PC-9 (cell line): Measurements from ENCODE around the gene NR1H2. TPM values are rescaled to one million over a fixed set of nuclear protein-coding genes. Genes with fewer than 3 reads are reported as not detected.

ENCODE experiments used
- BruUV-seq: library from RNA; stranded (reverse); fragments of 400-500 nt; replicated peaks from 2 replicates; lab custom pipeline; 2021; lab: Mats Ljungman, UMichigan
- CTCF ChIA-PET: fragments of 300-600 bp; sonication (Branson Sonifier 250); formaldehyde crosslinking; loops from one replicate; lab custom pipeline; 2022; ENCODE audit warnings: antibody characterized with exemption; lab: Charles Lee
- POLR2A ChIA-PET: fragments of 300-600 bp; sonication (Branson Sonifier 250); formaldehyde crosslinking; loops from one replicate; lab custom pipeline; 2022; ENCODE audit warnings: antibody characterized with exemption; ENCODE audit not compliant: unreplicated experiment; lab: Charles Lee
- DNase-seq, 2 experiments: peaks; one replicate each; pipeline versions ENCODE4 v3.0.0 to v3.0.0-alpha.2; 2015 to 2022; ENCODE audit warnings: mixed read lengths in 1 of 2
- H2AFZ ChIP-seq: fragments of 200-600 bp; sonication (generic); 2 replicates; pipeline ENCODE4 v1.8.1; 2017; ENCODE audit warnings: antibody characterized with exemption
- H3F3A ChIP-seq: fragments of 200-600 bp; sonication (generic); 2 replicates; pipeline ENCODE4 v1.8.1; 2017; ENCODE audit warnings: antibody characterized with exemption, mild to moderate bottlenecking, low read depth; ENCODE audit not compliant: insufficient read depth
- H3K27ac ChIP-seq: fragments of 200-600 bp; sonication (generic); 2 replicates; pipeline ENCODE4 v1.6.1; 2016; ENCODE audit warnings: mixed run types
- H3K27me3 ChIP-seq: fragments of 200-600 bp; sonication (generic); 2 replicates; pipeline ENCODE4 v1.6.1; 2016; ENCODE audit warnings: low read depth, mixed run types; ENCODE audit not compliant: insufficient read depth
- H3K36me3 ChIP-seq: fragments of 200-600 bp; sonication (generic); 2 replicates; pipeline ENCODE4 v1.6.1; 2016; ENCODE audit warnings: low read depth, mixed run types
- H3K4me1 ChIP-seq: fragments of 200-600 bp; sonication (generic); replicated peaks from 2 replicates; pipeline ENCODE4 v1.6.1; 2016; ENCODE audit warnings: mixed run types; ENCODE audit not compliant: insufficient read depth
- H3K4me2 ChIP-seq: fragments of 200-600 bp; sonication (generic); 2 replicates; pipeline ENCODE4 v1.6.1; 2017; ENCODE audit warnings: mixed run types
- H3K4me3 ChIP-seq: fragments of 200-600 bp; sonication (generic); 2 replicates; pipeline ENCODE4 v1.6.1; 2016; ENCODE audit warnings: mixed run types
- H3K79me2 ChIP-seq: fragments of 200-600 bp; sonication (generic); 2 replicates; pipeline ENCODE4 v1.6.1; 2017; ENCODE audit warnings: low read depth, mixed run types
- H3K9me2 ChIP-seq: fragments of 200-600 bp; sonication (generic); 2 replicates; pipeline ENCODE4 v1.8.1; 2017; ENCODE audit warnings: mild to moderate bottlenecking; ENCODE audit not compliant: insufficient read depth
- H3K9me3 ChIP-seq: fragments of 200-600 bp; sonication (generic); 2 replicates; pipeline ENCODE4 v1.8.1; 2016; ENCODE audit warnings: low read depth; ENCODE audit not compliant: insufficient read depth
- H4K20me1 ChIP-seq: fragments of 200-600 bp; sonication (generic); 2 replicates; pipeline ENCODE4 v1.8.1; 2017; ENCODE audit not compliant: insufficient read depth
- EZH2 ChIP-seq: fragments of 200-600 bp; sonication (generic); IDR thresholded peaks from 2 replicates; pipeline ENCODE4 v1.8.0; 2017; ENCODE audit warnings: antibody characterized with exemption, low read depth
- intact Hi-C: fragments of 100-400 bp; cut with micrococcal nuclease; formaldehyde crosslinking; loops from one replicate; pipeline ENCODE4 v1.10.0; 2022; ENCODE audit not compliant: unreplicated experiment
- total RNA-seq: library from RNA; stranded (reverse); gene quantifications from 2 replicates; pipeline ENCODE4 v1.2.3, GENCODE V29; 2021
- TF ChIP-seq, protein P1 (sequence below): fragments of 200-600 bp; sonication (generic); conservative IDR thresholded peaks from 2 replicates; pipeline ENCODE4 v1.6.1; 2017; ENCODE audit warnings: mixed run types, antibody characterized with exemption, mild to moderate bottlenecking, moderate library complexity

The NR1H2 gene
- total RNA-seq, 1 experiment from 2014 or later: 77.5 TPM

DNA sequence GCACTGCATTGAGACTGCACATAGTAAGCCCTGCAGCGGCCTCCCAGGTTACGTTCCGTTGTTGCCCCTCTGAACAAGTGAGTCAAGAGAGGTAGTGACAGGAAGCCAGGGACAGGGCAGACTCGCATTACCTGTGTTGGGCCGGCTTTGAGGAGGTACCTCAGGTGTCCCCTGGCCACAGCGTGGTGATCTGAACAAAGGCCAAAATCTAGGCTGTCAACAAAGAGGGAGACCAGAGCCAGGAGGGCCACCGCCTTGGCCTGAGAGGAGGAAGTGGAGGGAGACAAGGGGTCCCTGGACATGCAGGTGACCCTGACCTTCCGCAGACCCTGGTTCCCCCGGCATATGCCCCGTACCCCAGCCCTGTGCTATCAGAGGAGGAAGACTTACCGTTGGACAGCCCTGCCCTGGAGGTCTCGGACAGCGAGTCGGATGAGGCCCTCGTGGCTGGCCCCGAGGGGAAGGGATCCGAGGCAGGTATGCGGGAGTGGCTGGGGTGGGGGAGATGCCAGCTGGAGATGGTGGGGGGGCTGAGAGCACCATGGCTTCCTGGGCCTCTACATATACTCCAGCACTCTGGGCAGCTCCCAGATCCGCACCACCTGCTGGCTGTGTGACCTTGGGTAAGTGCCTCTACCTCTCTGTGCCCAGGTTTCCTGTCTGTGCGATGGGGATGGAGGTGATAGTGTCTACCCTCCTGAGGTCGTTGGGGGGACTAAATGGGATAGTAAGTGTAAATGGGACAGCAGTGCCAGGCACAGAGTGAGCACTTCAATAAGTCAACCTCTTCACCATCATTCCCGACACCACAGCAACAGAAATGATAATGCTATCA is 47.2 kb downstream of the NR1H2 start:
- H3K4me3 ChIP-seq: no peak overlapping the region
- POLR2A ChIA-PET: no interaction called here
- H3F3A ChIP-seq: no peaks in the 10 kb centered on the region
- TF ChIP-seq, protein P1, sequence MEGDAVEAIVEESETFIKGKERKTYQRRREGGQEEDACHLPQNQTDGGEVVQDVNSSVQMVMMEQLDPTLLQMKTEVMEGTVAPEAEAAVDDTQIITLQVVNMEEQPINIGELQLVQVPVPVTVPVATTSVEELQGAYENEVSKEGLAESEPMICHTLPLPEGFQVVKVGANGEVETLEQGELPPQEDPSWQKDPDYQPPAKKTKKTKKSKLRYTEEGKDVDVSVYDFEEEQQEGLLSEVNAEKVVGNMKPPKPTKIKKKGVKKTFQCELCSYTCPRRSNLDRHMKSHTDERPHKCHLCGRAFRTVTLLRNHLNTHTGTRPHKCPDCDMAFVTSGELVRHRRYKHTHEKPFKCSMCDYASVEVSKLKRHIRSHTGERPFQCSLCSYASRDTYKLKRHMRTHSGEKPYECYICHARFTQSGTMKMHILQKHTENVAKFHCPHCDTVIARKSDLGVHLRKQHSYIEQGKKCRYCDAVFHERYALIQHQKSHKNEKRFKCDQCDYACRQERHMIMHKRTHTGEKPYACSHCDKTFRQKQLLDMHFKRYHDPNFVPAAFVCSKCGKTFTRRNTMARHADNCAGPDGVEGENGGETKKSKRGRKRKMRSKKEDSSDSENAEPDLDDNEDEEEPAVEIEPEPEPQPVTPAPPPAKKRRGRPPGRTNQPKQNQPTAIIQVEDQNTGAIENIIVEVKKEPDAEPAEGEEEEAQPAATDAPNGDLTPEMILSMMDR: no peak
- no peak for TF ChIP-seq EZH2
- no peaks in the 10 kb centered on the region for H3K9me3 ChIP-seq
- no peak overlapping the region for H3K27ac ChIP-seq
- H3K79me2 ChIP-seq: no peaks in the 10 kb centered on the region
- intact Hi-C loops: no loop called here
- H3K27me3 ChIP-seq: no peaks in the 10 kb centered on the region
- no peaks in the 10 kb centered on the region for H3K9me2 ChIP-seq
- no peaks in the 10 kb centered on the region for H3K36me3 ChIP-seq
- DNase-seq: no peak
- no TSS peak for BruUV-seq
- no peak overlapping the region for H2AFZ ChIP-seq
- CTCF ChIA-PET: interaction anchor here (0.6 kb wide), 1 partner anchor 469 kb away, joined by 3 read pairs; no protein-coding TSS in a partner anchor
- H4K20me1 ChIP-seq: no peaks in the 10 kb centered on the region
- H3K4me2 ChIP-seq: no peak overlapping the region
- H3K4me1 ChIP-seq: no peaks in the 10 kb centered on the region

DNA sequence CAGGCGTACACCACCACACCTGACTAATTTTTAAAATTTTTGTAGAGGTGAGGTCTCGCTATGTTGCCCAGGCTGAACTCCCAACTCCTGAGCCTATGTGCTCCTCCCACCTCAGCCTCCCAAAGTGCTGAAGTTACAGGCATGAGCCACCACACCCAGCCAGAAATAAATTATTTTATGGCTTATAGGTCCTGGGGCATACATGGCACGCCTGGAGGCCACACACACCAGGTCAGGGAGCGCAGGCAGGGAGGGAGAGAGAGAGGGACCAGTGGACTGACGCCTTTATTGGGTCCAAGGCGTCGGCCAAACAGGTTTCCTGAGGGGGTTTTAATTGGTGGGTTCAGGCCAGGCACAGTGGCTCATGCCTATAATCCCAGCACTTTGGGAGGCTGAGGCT is 49.3 kb downstream of the NR1H2 start:
- H3K36me3 ChIP-seq: no peaks in the 10 kb centered on the region
- ChIA-PET CTCF (no interaction called here), POLR2A (no interaction called here)
- no peak overlapping the region for H3K4me3 ChIP-seq
- H3K4me1 ChIP-seq: no peaks in the 10 kb centered on the region
- H3K9me3 ChIP-seq: no peaks in the 10 kb centered on the region
- no TSS peak for BruUV-seq
- H4K20me1 ChIP-seq: no peaks in the 10 kb centered on the region
- H3K27me3 ChIP-seq: peaks cover 17% of the 10 kb centered on the region
- H2AFZ ChIP-seq: no peak overlapping the region
- TF ChIP-seq, protein P1: no peak
- no peak for TF ChIP-seq EZH2
- no peak for DNase-seq
- H3K79me2 ChIP-seq: no peaks in the 10 kb centered on the region
- H3K27ac ChIP-seq: no peak overlapping the region
- H3K9me2 ChIP-seq: no peaks in the 10 kb centered on the region
- no peak overlapping the region for H3K4me2 ChIP-seq
- no peaks in the 10 kb centered on the region for H3F3A ChIP-seq
- intact Hi-C loops: no loop called here

DNA sequence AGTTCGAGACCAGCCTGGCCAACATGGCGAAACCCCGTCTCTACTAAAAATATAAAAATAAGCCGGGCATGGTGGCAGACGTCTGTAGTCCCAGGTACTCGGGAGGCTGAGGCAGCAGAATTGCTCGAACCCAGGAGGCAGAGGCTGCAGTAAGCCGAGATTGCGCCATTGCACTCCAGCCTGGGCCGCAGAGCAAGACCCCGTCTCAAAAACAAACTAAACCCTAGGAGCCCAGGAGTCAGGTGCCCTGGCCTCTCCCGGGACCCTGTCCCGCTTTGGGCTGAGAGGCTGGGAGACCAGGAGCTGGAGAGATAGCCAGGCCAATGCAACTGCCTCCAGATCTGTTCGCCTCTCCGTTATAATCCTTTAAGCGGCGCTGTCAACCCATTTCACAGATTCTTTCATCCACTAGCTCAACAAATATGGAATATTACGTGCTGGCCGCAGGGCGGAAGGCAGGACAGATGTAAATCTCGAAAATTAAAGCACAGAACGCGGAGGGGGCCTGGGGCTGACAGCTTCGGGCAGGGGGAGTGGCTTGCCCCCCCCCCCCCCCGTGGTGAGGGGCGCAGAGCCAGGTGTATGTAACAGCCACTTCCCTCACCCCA is 51.2 kb downstream of the NR1H2 start:
- intact Hi-C loops: no loop called here
- no peak overlapping the region for H2AFZ ChIP-seq

More for the DNA sequence above, 51.2 kb downstream of the NR1H2 start:
- TF ChIP-seq, protein P1: no peak
- TF ChIP-seq EZH2: no peak
- Histone ChIP-seq H4K20me1 (no peaks in the 10 kb centered on the region), H3K4me1 (peaks cover 4% of the 10 kb centered on the region; the same call in 1 of the 2 replicates), H3K79me2 (no peaks in the 10 kb centered on the region), H3K9me2 (no peaks in the 10 kb centered on the region), H3F3A (no peaks in the 10 kb centered on the region), H3K27ac (no peak overlapping the region), H3K4me2 (no peak overlapping the region), H3K4me3 (no peak overlapping the region), H3K27me3 (peaks cover 25% of the 10 kb centered on the region), H3K36me3 (no peaks in the 10 kb centered on the region), H3K9me3 (no peaks in the 10 kb centered on the region)
- DNase-seq: no peak
- CTCF ChIA-PET: no interaction called here
- no TSS peak for BruUV-seq
- POLR2A ChIA-PET: no interaction called here
